Measurements from ENCODE around the gene JUNB. TPM values are rescaled to one million over a fixed set of nuclear protein-coding genes. Genes with fewer than 3 reads are reported as not detected.

The JUNB gene
- total and polyA plus RNA-seq, 2 of the 8 experiments (the other 6 are each of a cell fraction or from before 2014, with no cell fraction given) = 7.4 to 10.0 TPM

GRCh38 chr19:12770922-12771321 is 20.4 kb upstream of the JUNB start (continued):
- TF ChIP-seq CHD7 (IDR thresholded peaks at IDR 0.05; ENCODE audit: insufficient replicate concordance, low read length) (no peak), KDM1A (IDR thresholded peaks at IDR 0.05; ENCODE audit: borderline replicate concordance, low read length) (no peak), BACH1 (IDR thresholded peaks at IDR 0.05; ENCODE audit: low read length) (no peak), CBX5 (IDR thresholded peaks at IDR 0.05; ENCODE audit: low read depth, low read length) (no peak), ZNF274 (IDR thresholded peaks at IDR 0.05; ENCODE audit: borderline replicate concordance, extremely low read depth, low read length) (no peak), EZH2 (IDR thresholded peaks at IDR 0.05; ENCODE audit: low read depth, low read length, severe bottlenecking) (no peak), CTBP2 (IDR thresholded peaks at IDR 0.05; ENCODE audit: borderline replicate concordance, insufficient read depth, insufficient read length, low read length) (no peak), CBX8 (IDR thresholded peaks at IDR 0.05; ENCODE audit: borderline replicate concordance, low read depth, low read length) (no peak), RBBP5 (IDR thresholded peaks at IDR 0.05; ENCODE audit: borderline replicate concordance, low read depth, low read length) (no peak), PHF8 (conservative IDR thresholded peaks at IDR 0.05; ENCODE audit: low read depth, low read length) (no peak), HDAC2 (IDR thresholded peaks at IDR 0.05; ENCODE audit: borderline replicate concordance in 1 of 2, low read depth in 2 of 2, low read length in 2 of 2) (no peak)
